Measurements from ENCODE around the gene TSPAN5.

TSPAN5 gene

DNA sequence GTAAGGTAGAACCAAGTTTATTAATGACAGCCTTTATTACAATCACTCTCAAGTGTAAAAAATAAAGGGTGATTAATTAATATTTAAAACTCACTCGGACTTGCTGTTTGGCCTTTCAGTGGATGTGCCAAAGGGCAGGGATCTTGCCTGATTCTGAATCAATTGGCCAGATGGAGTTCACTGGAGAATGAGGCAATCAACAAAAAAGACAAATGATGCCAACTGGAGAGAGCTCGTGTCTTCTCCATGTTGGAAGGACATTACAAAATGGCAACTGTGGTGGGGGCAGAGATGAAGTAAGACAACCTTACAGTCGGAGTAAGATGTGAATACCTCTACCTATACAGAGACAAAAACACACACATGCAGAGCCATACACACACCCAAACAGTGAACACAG lies 188.0 kb downstream of the TSPAN5 start (continued):
- TF ChIP-seq, protein P1, sequence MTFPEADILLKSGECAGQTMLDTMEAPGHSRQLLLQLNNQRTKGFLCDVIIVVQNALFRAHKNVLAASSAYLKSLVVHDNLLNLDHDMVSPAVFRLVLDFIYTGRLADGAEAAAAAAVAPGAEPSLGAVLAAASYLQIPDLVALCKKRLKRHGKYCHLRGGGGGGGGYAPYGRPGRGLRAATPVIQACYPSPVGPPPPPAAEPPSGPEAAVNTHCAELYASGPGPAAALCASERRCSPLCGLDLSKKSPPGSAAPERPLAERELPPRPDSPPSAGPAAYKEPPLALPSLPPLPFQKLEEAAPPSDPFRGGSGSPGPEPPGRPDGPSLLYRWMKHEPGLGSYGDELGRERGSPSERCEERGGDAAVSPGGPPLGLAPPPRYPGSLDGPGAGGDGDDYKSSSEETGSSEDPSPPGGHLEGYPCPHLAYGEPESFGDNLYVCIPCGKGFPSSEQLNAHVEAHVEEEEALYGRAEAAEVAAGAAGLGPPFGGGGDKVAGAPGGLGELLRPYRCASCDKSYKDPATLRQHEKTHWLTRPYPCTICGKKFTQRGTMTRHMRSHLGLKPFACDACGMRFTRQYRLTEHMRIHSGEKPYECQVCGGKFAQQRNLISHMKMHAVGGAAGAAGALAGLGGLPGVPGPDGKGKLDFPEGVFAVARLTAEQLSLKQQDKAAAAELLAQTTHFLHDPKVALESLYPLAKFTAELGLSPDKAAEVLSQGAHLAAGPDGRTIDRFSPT (tag by site-specific recombination; IDR thresholded peaks at IDR 0.05) = no peak
- TF ChIP-seq WT1 (tag by site-specific recombination; IDR thresholded peaks at IDR 0.05) = no peak
- TF ChIP-seq SALL2 (tag by site-specific recombination; IDR thresholded peaks at IDR 0.05; ENCODE audit: borderline replicate concordance) = no peak
- no peak for TF ChIP-seq ZNF629 (tag by site-specific recombination; IDR thresholded peaks at IDR 0.05)

DNA sequence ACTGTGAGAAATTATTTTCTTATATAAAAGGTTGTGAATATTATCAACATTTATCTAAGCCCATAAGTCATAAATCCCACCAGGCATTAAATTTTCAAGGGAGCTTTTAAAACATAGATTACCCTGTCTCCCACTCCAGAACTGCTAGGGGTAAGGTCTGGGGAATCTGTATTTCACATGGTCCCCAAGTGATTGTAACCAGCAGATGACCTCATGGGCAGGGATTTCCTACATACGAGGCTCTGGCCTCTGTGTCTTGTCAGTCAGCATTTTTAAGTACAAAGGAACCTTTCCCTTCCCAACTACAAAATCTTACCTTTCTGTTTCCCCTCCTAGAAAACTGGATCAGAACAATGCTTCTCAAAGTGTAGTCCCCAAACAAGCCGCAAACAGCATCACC lies 188.6 kb downstream of the TSPAN5 start:
- H3K9me3 ChIP-seq (ENCODE audit: control insufficient read depth, insufficient read depth, low read depth, low read length) = no peaks in the 10 kb centered on the region
- POLR2A ChIA-PET = no interaction called here
- H3K36me3 ChIP-seq (ENCODE audit: control insufficient read depth in 2 of 2, insufficient read depth in 1 of 2, low read length in 2 of 2) = peaks cover 0 to 14% of the 10 kb centered on the region in 2 experiments; a peak in 1 of 3 replicates
- H3K4me3 ChIP-seq (ENCODE audit: low read depth, low read length) = no peak overlapping the region
- TF ChIP-seq, protein P2, sequence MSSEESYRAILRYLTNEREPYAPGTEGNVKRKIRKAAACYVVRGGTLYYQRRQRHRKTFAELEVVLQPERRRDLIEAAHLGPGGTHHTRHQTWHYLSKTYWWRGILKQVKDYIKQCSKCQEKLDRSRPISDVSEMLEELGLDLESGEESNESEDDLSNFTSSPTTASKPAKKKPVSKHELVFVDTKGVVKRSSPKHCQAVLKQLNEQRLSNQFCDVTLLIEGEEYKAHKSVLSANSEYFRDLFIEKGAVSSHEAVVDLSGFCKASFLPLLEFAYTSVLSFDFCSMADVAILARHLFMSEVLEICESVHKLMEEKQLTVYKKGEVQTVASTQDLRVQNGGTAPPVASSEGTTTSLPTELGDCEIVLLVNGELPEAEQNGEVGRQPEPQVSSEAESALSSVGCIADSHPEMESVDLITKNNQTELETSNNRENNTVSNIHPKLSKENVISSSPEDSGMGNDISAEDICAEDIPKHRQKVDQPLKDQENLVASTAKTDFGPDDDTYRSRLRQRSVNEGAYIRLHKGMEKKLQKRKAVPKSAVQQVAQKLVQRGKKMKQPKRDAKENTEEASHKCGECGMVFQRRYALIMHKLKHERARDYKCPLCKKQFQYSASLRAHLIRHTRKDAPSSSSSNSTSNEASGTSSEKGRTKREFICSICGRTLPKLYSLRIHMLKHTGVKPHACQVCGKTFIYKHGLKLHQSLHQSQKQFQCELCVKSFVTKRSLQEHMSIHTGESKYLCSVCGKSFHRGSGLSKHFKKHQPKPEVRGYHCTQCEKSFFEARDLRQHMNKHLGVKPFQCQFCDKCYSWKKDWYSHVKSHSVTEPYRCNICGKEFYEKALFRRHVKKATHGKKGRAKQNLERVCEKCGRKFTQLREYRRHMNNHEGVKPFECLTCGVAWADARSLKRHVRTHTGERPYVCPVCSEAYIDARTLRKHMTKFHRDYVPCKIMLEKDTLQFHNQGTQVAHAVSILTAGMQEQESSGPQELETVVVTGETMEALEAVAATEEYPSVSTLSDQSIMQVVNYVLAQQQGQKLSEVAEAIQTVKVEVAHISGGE (tag by site-specific recombination; conservative IDR thresholded peaks at IDR 0.05; ENCODE audit: low read depth) = no peak
- no peak for TF ChIP-seq ZNF24 (tag by site-specific recombination; IDR thresholded peaks at IDR 0.05)
- TF ChIP-seq GLI2 (tag by site-specific recombination; IDR thresholded peaks at IDR 0.05; ENCODE audit: borderline replicate concordance, low read depth) = no peak
- TF ChIP-seq ZNF785 (tag by site-specific recombination; IDR thresholded peaks at IDR 0.05) = no peak
- no peak for TF ChIP-seq KLF9 (tag by site-specific recombination; IDR thresholded peaks at IDR 0.05; ENCODE audit: low read depth)
- no peak for TF ChIP-seq ZNF473 (tag by site-specific recombination; IDR thresholded peaks at IDR 0.05)
- TF ChIP-seq, protein P3, sequence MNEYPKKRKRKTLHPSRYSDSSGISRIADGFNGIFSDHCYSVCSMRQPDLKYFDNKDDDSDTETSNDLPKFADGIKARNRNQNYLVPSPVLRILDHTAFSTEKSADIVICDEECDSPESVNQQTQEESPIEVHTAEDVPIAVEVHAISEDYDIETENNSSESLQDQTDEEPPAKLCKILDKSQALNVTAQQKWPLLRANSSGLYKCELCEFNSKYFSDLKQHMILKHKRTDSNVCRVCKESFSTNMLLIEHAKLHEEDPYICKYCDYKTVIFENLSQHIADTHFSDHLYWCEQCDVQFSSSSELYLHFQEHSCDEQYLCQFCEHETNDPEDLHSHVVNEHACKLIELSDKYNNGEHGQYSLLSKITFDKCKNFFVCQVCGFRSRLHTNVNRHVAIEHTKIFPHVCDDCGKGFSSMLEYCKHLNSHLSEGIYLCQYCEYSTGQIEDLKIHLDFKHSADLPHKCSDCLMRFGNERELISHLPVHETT (tag by site-specific recombination; IDR thresholded peaks at IDR 0.05) = no peak
- no peak for TF ChIP-seq ZNF239 (tag by site-specific recombination; IDR thresholded peaks at IDR 0.05)
- no peak for TF ChIP-seq SP2 (tag by site-specific recombination; IDR thresholded peaks at IDR 0.05)
- no peak for TF ChIP-seq ZNF555 (tag by site-specific recombination; conservative IDR thresholded peaks at IDR 0.05)
- no peak overlapping the region for H3K27ac ChIP-seq (ENCODE audit: extremely low read depth, low read depth, low read length)
- no peaks in the 10 kb centered on the region for H3K4me1 ChIP-seq (ENCODE audit: control insufficient read depth, insufficient read depth, low read length)
- CTCF ChIA-PET = interaction anchor here (0.9 kb wide), 1 partner anchor 587 kb away, joined by 3 read pairs; no protein-coding TSS in a partner anchor

DNA sequence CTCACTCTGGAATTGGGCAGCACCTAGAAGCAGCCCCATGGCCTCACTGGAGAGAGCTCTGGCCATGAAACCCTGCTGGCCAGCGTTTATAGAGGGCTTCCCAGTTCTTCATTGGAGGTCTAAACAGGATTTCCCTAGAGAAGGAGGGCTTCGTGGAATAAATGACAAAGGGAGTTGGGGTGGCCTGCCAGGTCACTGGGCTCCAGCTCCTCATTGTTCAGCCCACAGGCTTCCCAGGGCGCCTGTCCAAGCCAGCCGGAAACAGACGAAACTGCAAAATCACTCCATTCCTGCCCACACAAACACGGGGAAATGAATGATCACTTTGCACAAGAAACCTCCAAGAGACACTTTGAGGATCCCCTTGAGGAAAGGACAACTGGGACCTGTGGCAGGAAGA lies 189.7 kb downstream of the TSPAN5 start:
- H3K36me3 ChIP-seq (ENCODE audit: control insufficient read depth in 2 of 2, insufficient read depth in 1 of 2, low read length in 2 of 2) = peaks cover 0 to 14% of the 10 kb centered on the region in 2 experiments; a peak in 1 of 3 replicates
- 0 out of 2 replicates have a peak, but pooled peaks have one; percentile 5 for TF ChIP-seq EGR2 (tag by site-specific recombination; IDR thresholded peaks at IDR 0.05; ENCODE audit: low read depth)
- TF ChIP-seq ZNF768 (tag by site-specific recombination; IDR thresholded peaks at IDR 0.05) = no peak
- no peak for TF ChIP-seq ZNF423 (tag by site-specific recombination; IDR thresholded peaks at IDR 0.05)
- no peak overlapping the region for H3K4me3 ChIP-seq (ENCODE audit: low read depth, low read length)
- no peaks in the 10 kb centered on the region for H3K9me3 ChIP-seq (ENCODE audit: control insufficient read depth, insufficient read depth, low read depth, low read length)
- H3K27ac ChIP-seq (ENCODE audit: extremely low read depth, low read depth, low read length) = no peak overlapping the region
- H3K4me1 ChIP-seq (ENCODE audit: control insufficient read depth, insufficient read depth, low read length) = no peaks in the 10 kb centered on the region
- ChIA-PET POLR2A (no interaction called here), CTCF (interaction anchor here (0.7 to 1.6 kb wide), 4 partner anchors 18 to 1263 kb away, joined by 3 to 7 read pairs (median 3); no protein-coding TSS in a partner anchor)

Data from HEK293 (cell line).